Osteoblast (primary cell): ENCODE results near the gene SLC25A31. TPM values are rescaled to one million over a fixed set of nuclear protein-coding genes. Genes with fewer than 3 reads are reported as not detected.

ENCODE experiments used
- DNase-seq: peaks from one replicate; pipeline ENCODE4 v3.0.0; 2011; ENCODE audit warnings: low spot score, mixed read lengths; ENCODE audit not compliant: insufficient read length; ENCODE audit errors: missing footprints
- H2AFZ ChIP-seq: 2 replicates; pipeline ENCODE4 v1.6.0; 2011; ENCODE audit warnings: mild to moderate bottlenecking, low read length
- H3K27ac ChIP-seq: 2 replicates; pipeline ENCODE4 v1.5.1; 2011; ENCODE audit warnings: mild to moderate bottlenecking, low read depth, low read length, moderate library complexity
- H3K27me3 ChIP-seq: 2 replicates; pipeline ENCODE4 v1.6.0; 2012; ENCODE audit warnings: mild to moderate bottlenecking, control low read depth, inconsistent platforms, low read length, moderate library complexity; ENCODE audit not compliant: insufficient read depth
- H3K36me3 ChIP-seq: 2 replicates; pipeline ENCODE4 v1.5.1; 2011; ENCODE audit warnings: mild to moderate bottlenecking, low read length, control low read depth, moderate library complexity; ENCODE audit not compliant: insufficient read depth
- H3K4me1 ChIP-seq: 2 replicates; pipeline ENCODE4 v1.5.1; 2011; ENCODE audit warnings: mild to moderate bottlenecking, low read length, control low read depth, moderate library complexity; ENCODE audit not compliant: insufficient read depth
- H3K4me2 ChIP-seq: 2 replicates; pipeline ENCODE4 v1.6.0; 2011; ENCODE audit warnings: mild to moderate bottlenecking, low read length; ENCODE audit not compliant: insufficient read depth
- H3K4me3 ChIP-seq: fragments of 200-600 bp; sonication (generic); 3 replicates; pipeline ENCODE4 v1.5.1; 2012; ENCODE audit warnings: mild to moderate bottlenecking, low read length, inconsistent platforms; ENCODE audit not compliant: insufficient read depth
- H3K79me2 ChIP-seq: 2 replicates; pipeline ENCODE4 v1.6.0; 2012; ENCODE audit warnings: mild to moderate bottlenecking, low read length, control low read depth, inconsistent platforms; ENCODE audit not compliant: insufficient read depth
- H3K9me3 ChIP-seq: 2 replicates; pipeline ENCODE4 v1.5.1; 2011; ENCODE audit warnings: low read depth, low read length, control low read depth
- H4K20me1 ChIP-seq: 2 replicates; pipeline ENCODE4 v1.6.0; 2012; ENCODE audit warnings: mild to moderate bottlenecking, low read length, control low read depth; ENCODE audit not compliant: insufficient read depth
- CTCF ChIP-seq: IDR thresholded peaks from 2 replicates; pipeline ENCODE4 v1.5.1; 2011; ENCODE audit warnings: mild to moderate bottlenecking, low read depth, low read length, moderate library complexity; ENCODE audit errors: extremely low read depth
- total RNA-seq: library from RNA; depleted of rRNA; stranded (reverse); fragments of >200 nt; gene quantifications from 2 replicates; pipeline ENCODE4 v1.2.3, GENCODE V29; 2012

The SLC25A31 gene
- total RNA-seq, 1 donor, result not detected

GRCh38 chr4:127698789-127699200, 31.4 kb upstream of the SLC25A31 start:
- Histone ChIP-seq H3K4me1 (peaks cover 4% of the 10 kb centered on the region), H2AFZ (no peak overlapping the region), H3K9me3 (no peaks in the 10 kb centered on the region), H3K79me2 (no peaks in the 10 kb centered on the region), H3K4me2 (peak overlapping the region; percentile 23), H3K27ac (no peak overlapping the region), H3K27me3 (no peaks in the 10 kb centered on the region), H3K36me3 (no peaks in the 10 kb centered on the region), H4K20me1 (no peaks in the 10 kb centered on the region), H3K4me3 (no peak overlapping the region)
- DNase-seq, result peak; percentile 82
- TF ChIP-seq CTCF, result no peak

- H3K27me3 ChIP-seq, result no peaks in the 10 kb centered on the region
- no peaks in the 10 kb centered on the region for H4K20me1 ChIP-seq
- H3K27ac ChIP-seq, result no peak overlapping the region
- H3K4me3 ChIP-seq, result no peak overlapping the region
- TF ChIP-seq CTCF, result no peak
- no peak for DNase-seq
- no peak overlapping the region for H3K4me2 ChIP-seq
- H3K9me3 ChIP-seq, result no peaks in the 10 kb centered on the region
- H3K36me3 ChIP-seq, result no peaks in the 10 kb centered on the region
- peaks cover 3% of the 10 kb centered on the region for H3K4me1 ChIP-seq
- no peaks in the 10 kb centered on the region for H3K79me2 ChIP-seq
- H2AFZ ChIP-seq, result no peak overlapping the region
Measured at GRCh38 chr4:127708985-127709384, 21.2 kb upstream of the SLC25A31 start.

- Histone ChIP-seq H3K4me2 (no peak overlapping the region), H3K36me3 (no peaks in the 10 kb centered on the region), H2AFZ (no peak overlapping the region), H3K4me1 (peaks cover 3% of the 10 kb centered on the region), H3K79me2 (no peaks in the 10 kb centered on the region), H3K27ac (no peak overlapping the region), H3K27me3 (no peaks in the 10 kb centered on the region), H4K20me1 (no peaks in the 10 kb centered on the region), H3K9me3 (no peaks in the 10 kb centered on the region), H3K4me3 (no peak overlapping the region)
- TF ChIP-seq CTCF, result no peak
- DNase-seq, result no peak
Measured at GRCh38 chr4:127709456-127709855, 20.7 kb upstream of the SLC25A31 start.

GRCh38 chr4:127731406-127731805, 1.2 kb downstream of the SLC25A31 start:
- TF ChIP-seq CTCF, result no peak
- H3K4me2 ChIP-seq, result no peak overlapping the region
- H3K27ac ChIP-seq, result no peak overlapping the region
- no peaks in the 10 kb centered on the region for H4K20me1 ChIP-seq
- H3K79me2 ChIP-seq, result no peaks in the 10 kb centered on the region
- DNase-seq, result no peak
- H3K4me3 ChIP-seq, result no peak overlapping the region
- H2AFZ ChIP-seq, result no peak overlapping the region
- H3K9me3 ChIP-seq, result no peaks in the 10 kb centered on the region
- no peaks in the 10 kb centered on the region for H3K36me3 ChIP-seq
- H3K27me3 ChIP-seq, result no peaks in the 10 kb centered on the region
- H3K4me1 ChIP-seq, result no peaks in the 10 kb centered on the region
